K562 (cell line): Measurements from ENCODE around the gene RSPRY1. TPM values are rescaled to one million over a fixed set of nuclear protein-coding genes. Genes with fewer than 3 reads are reported as not detected.

Experiments
- BMI1 ChIP-seq: fragments of 150-350 bp; IDR thresholded peaks from 2 replicates; pipeline ENCODE4 v1.6.1; 2014; ENCODE audit warnings: low read length
- DIDO1 ChIP-seq: fragments of 450-650 bp; IDR thresholded peaks from 2 replicates; pipeline ENCODE4 v1.6.1; 2016; ENCODE audit warnings: low read depth, missing biosample characterization, missing genetic modification characterization
- ESRRA ChIP-seq: fragments of 450-650 bp; IDR thresholded peaks from 2 replicates; pipeline ENCODE4 v1.6.1; 2014; ENCODE audit warnings: low read depth, mild to moderate bottlenecking, moderate library complexity, borderline replicate concordance
- KDM4B ChIP-seq, 2 experiments: fragments of 450-650 bp in 1 of 2; sonication (generic) in 1 of 2; IDR thresholded peaks; 2 replicates each; pipeline ENCODE4 v1.6.1; 2016 to 2017; ENCODE audit warnings: borderline replicate concordance in 2 of 2, antibody characterized with exemption in 1 of 2, low read depth in 1 of 2, mild to moderate bottlenecking in 1 of 2
- MYC ChIP-seq, 2 experiments: fragments of 250-450 bp in 1 of 2; sonication (Bioruptor Pico) in 1 of 2; IDR thresholded peaks; 2 replicates each; pipeline versions ENCODE4 v1.5.1 to v1.6.1; 2012 to 2021; ENCODE audit warnings: low read depth in 2 of 2, borderline replicate concordance in 1 of 2, improper control_type of control experiment in 1 of 2, low read length in 1 of 2, mild to moderate bottlenecking in 1 of 2, moderate library complexity in 1 of 2
- PHF8 ChIP-seq: fragments of 200-600 bp; sonication (generic); IDR thresholded peaks from 2 replicates; pipeline ENCODE4 v1.6.1; 2012; ENCODE audit warnings: mixed run types, mild to moderate bottlenecking, inconsistent platforms, low read length, moderate library complexity, borderline replicate concordance
- RB1 ChIP-seq: fragments of 450-650 bp; IDR thresholded peaks from 2 replicates; pipeline ENCODE4 v1.6.1; 2017; ENCODE audit warnings: low read depth, mild to moderate bottlenecking
- RBFOX2 ChIP-seq: fragments of 200-400 bp; formaldehyde crosslinking; IDR thresholded peaks from 2 replicates; pipeline ENCODE4 v1.6.1; 2017; ENCODE audit warnings: low read depth, mild to moderate bottlenecking, low read length, moderate library complexity
- SIN3B ChIP-seq: fragments of 450-650 bp; IDR thresholded peaks from 2 replicates; pipeline ENCODE4 v1.6.1; 2017; ENCODE audit warnings: low read depth, mild to moderate bottlenecking, moderate library complexity
- SRF ChIP-seq, 2 experiments: fragments of 250-450, 450-650 bp in 1 of 2; sonication (Bioruptor Pico) in 1 of 2; sonication (generic) in 1 of 2; formaldehyde crosslinking; IDR thresholded peaks; 2 replicates each; pipeline versions ENCODE4 v1.5.0 to v1.5.1; 2020 to 2022; ENCODE audit warnings: mild to moderate bottlenecking in 1 of 2, missing genetic modification reagents in 1 of 2
- polyA plus RNA-seq, 8 experiments: library from polyadenylated mRNA; depleted of rRNA in 4 of 8; stranded (reverse) in 5 of 8; unstranded in 3 of 8; fragments of >200 nt; fragmentation: Nextera tagmentation in 2 of 8; fragmentation: Illumina TruSeq in 1 of 8; extraction: Ambion mirVana in 2 of 8; extraction: Trizol in 1 of 8; gene quantifications; 2 replicates each; pipeline versions ENCODE4 v1.2.1 to v1.2.3, GENCODE V29; 2011 to 2014; ENCODE audit warnings: inconsistent platforms in 1 of 8, missing spikeins in 1 of 8
- total RNA-seq, 7 experiments: library from RNA; depleted of rRNA in 6 of 7; stranded (reverse); fragments of >200 nt in 6 of 7; fragmentation: Illumina TruSeq in 2 of 7; extraction: Trizol in 2 of 7; gene quantifications; 2 replicates each; pipeline versions ENCODE4 v1.2.1 to v1.2.3, GENCODE V29; 2011 to 2021; ENCODE audit warnings: low replicate concordance in 1 of 7
- TF ChIP-seq, protein P1 (sequence below): sonication (generic); formaldehyde crosslinking; IDR thresholded peaks from 2 replicates; pipeline ENCODE4 v1.8.1; 2023; ENCODE audit warnings: mild to moderate bottlenecking, missing genetic modification reagents, moderate library complexity
- TF ChIP-seq, protein P2 (sequence below): fragments of 200-800 bp; sonication (Bioruptor generic); IDR thresholded peaks from 2 replicates; pipeline ENCODE4 v1.6.1; 2017; ENCODE audit warnings: missing genetic modification characterization, missing compliant biosample characterization
- TF ChIP-seq, protein P3 (sequence below): sonication (generic); formaldehyde crosslinking; IDR thresholded peaks from 2 replicates; pipeline ENCODE4 v1.8.0; 2022; ENCODE audit warnings: mild to moderate bottlenecking, missing genetic modification reagents, borderline replicate concordance

The RSPRY1 gene
- total and polyA plus RNA-seq, 9 of the 15 experiments (the other 6 are each of a cell fraction or from before 2014, with no cell fraction given) = 10.2 to 27.8 (median 20.8) TPM

DNA sequence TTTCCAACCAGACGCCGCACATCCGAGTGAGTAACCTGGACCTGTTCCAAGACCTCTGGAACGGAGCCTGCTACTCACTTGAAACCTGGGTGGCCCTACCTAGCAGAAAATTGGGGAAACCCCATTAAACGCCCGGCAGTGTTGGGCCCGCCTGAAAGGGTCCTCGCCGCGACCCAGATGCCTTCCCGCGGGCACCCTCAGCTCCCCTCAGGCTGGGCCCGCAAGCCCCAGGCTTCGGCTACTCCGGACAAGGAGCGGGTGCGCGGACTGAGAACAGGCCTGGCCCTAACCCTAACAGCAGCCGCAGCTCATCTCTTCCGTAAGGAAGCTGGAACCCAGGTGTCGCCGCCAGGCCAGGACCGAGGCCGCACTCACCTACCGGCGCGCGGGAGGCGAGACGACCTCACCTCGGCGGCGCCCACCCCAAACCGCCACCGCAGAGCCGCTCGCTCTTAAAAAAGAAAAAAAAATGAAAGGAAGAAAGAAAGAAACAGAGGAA lies 634 bp upstream of the RSPRY1 start (continued):
- 0 out of 2 replicates have a peak, but pooled peaks have one; percentile 19 for TF ChIP-seq RB1
- TF ChIP-seq PHF8 = peak; percentile 42; the same call in 1 of the 2 replicates
- TF ChIP-seq, protein P1, sequence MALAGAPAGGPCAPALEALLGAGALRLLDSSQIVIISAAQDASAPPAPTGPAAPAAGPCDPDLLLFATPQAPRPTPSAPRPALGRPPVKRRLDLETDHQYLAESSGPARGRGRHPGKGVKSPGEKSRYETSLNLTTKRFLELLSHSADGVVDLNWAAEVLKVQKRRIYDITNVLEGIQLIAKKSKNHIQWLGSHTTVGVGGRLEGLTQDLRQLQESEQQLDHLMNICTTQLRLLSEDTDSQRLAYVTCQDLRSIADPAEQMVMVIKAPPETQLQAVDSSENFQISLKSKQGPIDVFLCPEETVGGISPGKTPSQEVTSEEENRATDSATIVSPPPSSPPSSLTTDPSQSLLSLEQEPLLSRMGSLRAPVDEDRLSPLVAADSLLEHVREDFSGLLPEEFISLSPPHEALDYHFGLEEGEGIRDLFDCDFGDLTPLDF (CRISPR knock-in tag) = peak; percentile 52; the same call in 1 of the 2 replicates
- 0 out of 4 replicates have a peak, but pooled peaks of 1 of the 2 experiments have one; percentile 31 for TF ChIP-seq KDM4B (IDR thresholded peaks at IDR 0.05; ENCODE audit: borderline replicate concordance in 2 of 2, low read depth in 1 of 2)
- peak; percentile 60; the same call in 1 of the 2 replicates for TF ChIP-seq SIN3B
- TF ChIP-seq SRF (CRISPR knock-in tag; IDR thresholded peaks at IDR 0.05) = 0 out of 4 replicates have a peak, but pooled peaks of 1 of the 2 experiments have one; percentile 37
- TF ChIP-seq, protein P2, sequence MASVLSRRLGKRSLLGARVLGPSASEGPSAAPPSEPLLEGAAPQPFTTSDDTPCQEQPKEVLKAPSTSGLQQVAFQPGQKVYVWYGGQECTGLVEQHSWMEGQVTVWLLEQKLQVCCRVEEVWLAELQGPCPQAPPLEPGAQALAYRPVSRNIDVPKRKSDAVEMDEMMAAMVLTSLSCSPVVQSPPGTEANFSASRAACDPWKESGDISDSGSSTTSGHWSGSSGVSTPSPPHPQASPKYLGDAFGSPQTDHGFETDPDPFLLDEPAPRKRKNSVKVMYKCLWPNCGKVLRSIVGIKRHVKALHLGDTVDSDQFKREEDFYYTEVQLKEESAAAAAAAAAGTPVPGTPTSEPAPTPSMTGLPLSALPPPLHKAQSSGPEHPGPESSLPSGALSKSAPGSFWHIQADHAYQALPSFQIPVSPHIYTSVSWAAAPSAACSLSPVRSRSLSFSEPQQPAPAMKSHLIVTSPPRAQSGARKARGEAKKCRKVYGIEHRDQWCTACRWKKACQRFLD (CRISPR knock-in tag) = 0 out of 2 replicates have a peak, but pooled peaks have one; percentile 46
- peak; percentile 77 for TF ChIP-seq RBFOX2
- no peak for TF ChIP-seq BMI1
- TF ChIP-seq, protein P3, sequence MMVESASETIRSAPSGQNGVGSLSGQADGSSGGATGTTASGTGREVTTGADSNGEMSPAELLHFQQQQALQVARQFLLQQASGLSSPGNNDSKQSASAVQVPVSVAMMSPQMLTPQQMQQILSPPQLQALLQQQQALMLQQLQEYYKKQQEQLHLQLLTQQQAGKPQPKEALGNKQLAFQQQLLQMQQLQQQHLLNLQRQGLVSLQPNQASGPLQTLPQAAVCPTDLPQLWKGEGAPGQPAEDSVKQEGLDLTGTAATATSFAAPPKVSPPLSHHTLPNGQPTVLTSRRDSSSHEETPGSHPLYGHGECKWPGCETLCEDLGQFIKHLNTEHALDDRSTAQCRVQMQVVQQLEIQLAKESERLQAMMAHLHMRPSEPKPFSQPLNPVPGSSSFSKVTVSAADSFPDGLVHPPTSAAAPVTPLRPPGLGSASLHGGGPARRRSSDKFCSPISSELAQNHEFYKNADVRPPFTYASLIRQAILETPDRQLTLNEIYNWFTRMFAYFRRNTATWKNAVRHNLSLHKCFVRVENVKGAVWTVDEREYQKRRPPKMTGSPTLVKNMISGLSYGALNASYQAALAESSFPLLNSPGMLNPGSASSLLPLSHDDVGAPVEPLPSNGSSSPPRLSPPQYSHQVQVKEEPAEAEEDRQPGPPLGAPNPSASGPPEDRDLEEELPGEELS = no peak
- peak; percentile 28; the same call in 1 of the 2 replicates for TF ChIP-seq ESRRA
- TF ChIP-seq DIDO1 = 0 out of 2 replicates have a peak, but pooled peaks have one; percentile 40
- peak; percentile 27 for TF ChIP-seq MYC (IDR thresholded peaks at IDR 0.05; ENCODE audit: low read depth, low read length)
- no peak for TF ChIP-seq MYC (CRISPR knock-in tag; IDR thresholded peaks at IDR 0.05; ENCODE audit: borderline replicate concordance, low read depth)
- TF ChIP-seq, all 486 proteins: peak for 40
